ENCODE measurements around the gene PASK.
"Not testable (repeated sequence)": the region's sequence is repeated elsewhere in the genome, so short reads cannot be mapped to it uniquely, and the experiment has no call there.

PASK gene

DNA sequence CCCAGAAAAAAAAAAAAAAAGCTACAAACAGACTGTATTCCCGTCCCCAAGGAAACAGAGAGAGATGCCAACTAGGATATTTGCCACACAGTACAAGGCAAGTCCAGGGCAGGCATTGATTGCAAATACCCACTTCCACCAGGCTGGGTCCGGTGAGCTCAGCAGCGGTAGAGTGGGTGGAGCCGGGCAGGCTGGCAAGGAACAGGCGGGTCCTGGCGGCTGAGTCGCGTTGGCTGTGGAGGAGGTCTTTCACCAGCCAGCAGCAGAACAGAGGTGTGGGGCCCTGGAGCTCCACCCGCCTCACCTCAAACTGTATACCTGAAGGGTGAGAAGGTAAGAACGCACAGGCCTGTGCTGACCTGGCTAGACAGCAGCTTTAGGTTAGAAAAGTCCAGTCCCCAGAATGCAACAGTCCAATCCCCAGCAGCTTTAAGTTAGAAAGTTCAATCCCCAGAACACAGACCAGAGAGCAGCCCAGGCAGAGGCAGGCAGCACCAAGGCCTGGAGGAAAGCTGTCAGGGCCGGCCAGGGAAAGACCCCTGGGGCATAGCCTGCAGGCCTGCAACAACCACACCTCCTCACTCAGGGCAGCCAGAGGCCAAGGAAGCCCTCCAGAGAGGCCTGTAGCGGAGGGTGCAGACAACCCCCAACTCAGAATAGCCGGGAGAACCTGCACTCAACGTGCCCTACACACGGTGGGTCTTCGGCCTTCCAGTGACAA lies 25.3 kb downstream of the PASK start:
- no peak for DNase-seq

DNA sequence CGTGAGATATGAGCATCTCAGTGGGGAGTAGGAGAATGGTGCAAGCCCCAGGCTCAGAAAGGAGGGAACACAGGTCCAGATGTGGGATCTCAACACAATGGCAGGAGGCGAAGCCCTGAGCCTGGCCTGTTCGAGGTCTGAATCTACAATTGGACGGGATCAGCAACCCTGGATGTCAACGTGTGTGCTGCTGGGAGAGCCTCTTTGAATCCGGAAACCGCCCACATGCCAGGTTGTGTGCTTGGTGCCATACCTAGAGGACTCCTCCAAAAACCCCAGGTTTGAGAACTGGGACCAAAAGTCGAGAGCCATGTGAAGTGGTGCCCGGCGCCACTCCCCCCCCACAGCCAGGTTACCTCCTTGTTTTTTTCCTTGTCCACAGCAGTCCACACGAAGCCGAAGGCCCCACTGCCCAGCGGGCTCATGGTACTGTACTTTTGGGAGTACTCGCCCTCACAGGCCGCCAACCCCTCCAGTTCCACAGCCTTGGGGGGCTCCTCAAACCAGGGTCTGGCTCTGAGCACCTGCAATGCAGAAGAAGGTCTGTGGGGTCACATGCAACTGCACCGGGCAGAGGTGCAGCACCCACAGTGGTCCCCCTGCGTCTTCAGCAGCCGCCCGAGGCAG lies 26.8 kb downstream of the PASK start:
- DNase-seq, result no peak

GRCh38 chr2:241121008-241121407 lies 28.3 kb downstream of the PASK start:
- no peak for DNase-seq

DNA sequence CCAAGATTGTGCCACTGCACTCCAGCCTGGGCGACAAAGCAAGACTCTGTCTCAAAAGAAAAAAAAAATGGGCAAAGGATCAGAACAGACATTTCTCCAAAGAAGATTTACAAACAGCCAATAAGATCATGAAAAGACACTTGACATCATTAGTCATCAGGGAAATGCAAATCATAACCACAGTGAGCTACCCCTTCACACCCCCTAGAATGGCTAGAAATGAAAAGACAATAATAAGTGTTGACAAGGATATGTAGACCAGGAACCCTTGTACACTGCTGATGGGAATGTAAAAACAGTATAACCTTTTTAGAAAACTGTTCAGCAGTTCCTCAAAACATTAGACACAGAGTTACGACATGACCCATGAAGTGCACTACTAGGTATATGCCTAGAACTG lies 28.8 kb downstream of the PASK start:
- no peak for DNase-seq

GRCh38 chr2:241118737-241119505 lies 30.4 kb downstream of the PASK start:
- no peak for DNase-seq

GRCh38 chr2:241116606-241117560 lies 32.4 kb downstream of the PASK start:
- DNase-seq, result no peak

GRCh38 chr2:241115361-241115760 lies 33.9 kb downstream of the PASK start:
- no peak for DNase-seq

DNA sequence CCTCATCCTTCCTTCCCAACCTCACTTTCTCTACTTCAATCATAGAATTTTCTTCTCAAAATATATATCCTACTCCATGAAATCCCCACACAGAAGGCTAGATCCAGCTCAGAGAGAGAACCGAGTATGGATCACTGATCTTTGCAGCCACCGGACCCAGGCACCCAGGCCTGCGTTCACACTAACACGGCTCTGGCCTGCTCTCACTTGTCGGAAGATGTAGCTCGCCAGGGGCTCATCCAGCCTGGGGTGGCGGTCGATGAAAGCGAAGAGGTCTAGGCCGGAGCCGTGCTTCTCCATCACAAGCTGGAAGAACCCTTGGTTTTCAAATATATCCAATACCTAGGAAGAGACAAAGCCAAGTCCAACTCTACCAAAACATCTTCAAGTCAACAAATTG lies 34.4 kb downstream of the PASK start:
- no peak for DNase-seq

DNA sequence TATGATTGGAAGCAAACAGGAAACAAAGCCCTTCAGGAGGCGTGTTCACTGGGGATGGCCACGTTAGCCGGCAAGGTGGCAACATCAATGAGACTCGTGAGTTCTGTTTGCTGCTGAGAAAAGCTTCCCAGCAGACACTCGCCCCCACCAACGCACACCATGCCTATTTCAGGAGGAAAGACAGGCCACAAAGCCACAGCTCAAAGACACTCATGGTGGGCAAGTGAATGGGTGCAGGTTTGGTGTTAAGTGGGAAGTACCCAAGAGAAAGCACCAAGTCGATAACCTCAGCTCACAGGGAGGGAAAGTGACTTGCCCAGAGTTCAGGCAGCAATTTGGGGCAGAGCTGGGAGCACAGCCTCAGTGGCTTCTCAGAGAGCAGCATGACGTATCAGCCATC lies 36.7 kb downstream of the PASK start:
- DNase-seq, result no peak

- DNase-seq, result no peak
Measured at GRCh38 chr2:241112046-241112445, 37.2 kb downstream of the PASK start.

DNA sequence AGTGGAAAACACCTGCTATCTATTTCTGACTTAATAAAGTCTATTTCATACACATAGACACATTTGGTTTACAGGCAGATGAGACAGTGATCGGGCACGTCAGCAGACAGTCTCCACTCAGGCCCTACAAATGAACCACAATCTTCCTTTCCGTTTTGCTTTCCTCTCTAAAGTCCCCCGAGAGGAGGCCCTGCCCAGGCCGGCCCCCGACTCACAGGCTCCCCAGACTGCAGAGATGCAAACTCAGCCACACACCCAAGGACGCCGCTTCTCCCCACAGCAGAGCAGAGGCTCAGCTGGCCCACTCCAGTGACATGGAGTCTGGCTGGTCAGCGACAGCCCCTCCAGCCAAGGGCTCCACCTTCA lies 37.8 kb downstream of the PASK start:
- DNase-seq, result no peak

GRCh38 chr2:241110607-241111439 lies 38.4 kb downstream of the PASK start:
- DNase-seq, result no peak

DNA sequence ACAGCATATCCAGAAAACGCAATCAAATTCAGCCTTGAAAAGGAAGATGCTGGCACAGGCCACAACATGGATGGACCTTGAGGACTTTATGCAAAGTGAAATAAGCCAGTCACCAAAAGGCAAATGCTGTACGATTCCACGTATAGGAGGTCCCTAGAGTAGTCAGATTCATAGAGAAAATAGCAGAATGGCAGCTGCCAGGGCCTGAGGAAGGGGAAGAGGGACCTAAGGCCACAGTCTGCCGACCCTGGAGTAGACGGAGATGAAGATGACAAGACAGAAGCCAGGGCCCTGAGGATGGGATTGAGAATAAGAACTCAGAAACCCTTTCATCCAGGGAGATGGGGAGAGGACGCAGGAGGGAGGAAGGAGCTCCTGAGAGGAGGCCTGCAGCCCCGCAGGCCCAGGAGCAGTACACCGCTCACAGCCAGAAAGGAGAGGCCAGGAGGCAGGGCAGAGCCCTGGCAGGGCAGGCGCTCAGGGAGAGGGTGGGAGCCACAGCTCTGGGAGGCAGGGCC lies 39.1 kb downstream of the PASK start:
- DNase-seq, result no peak

GRCh38 chr2:241109210-241110088 lies 39.8 kb downstream of the PASK start:
- DNase-seq, result no peak

GRCh38 chr2:241108271-241109209 lies 40.7 kb downstream of the PASK start:
- DNase-seq, result no peak

- DNase-seq, result no peak
Measured at GRCh38 chr2:241107031-241107783, 42.1 kb downstream of the PASK start.

GRCh38 chr2:241105641-241106040 lies 43.6 kb downstream of the PASK start:
- DNase-seq, result no peak

- DNase-seq, result not testable (repeated sequence)
Measured at GRCh38 chr2:241104611-241105010, 44.7 kb downstream of the PASK start.

DNA sequence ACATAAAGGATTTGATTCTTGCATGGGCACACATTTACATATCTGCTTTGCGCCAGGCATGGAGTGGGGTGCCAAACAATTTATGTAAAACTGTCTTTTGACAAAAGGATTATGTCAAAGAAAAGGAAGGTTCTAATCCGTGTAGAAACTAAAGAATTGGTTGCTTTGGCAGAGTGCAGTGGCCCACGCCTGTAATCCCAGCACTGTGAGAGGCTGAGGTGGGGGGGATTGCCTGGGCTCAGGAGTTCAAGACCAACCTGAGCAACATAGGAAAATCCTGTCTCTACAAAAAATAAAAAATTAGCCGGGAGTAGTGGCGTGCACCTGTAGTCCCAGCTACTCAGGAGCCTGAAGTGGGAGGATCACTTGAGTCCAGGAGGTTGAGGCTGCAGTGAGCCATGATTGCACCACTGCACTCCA lies 46.1 kb downstream of the PASK start:
- DNase-seq, result no peak
